Esophagus squamous epithelium (tissue), 4 donors: ENCODE measurements around the gene GPC4.

Experiments used
- POLR2A ChIP-seq, 4 donors: fragments of 450-650 bp; IDR thresholded peaks; one replicate each; pipeline ENCODE4 v1.6.1; 2017; ENCODE audit warnings: antibody characterized with exemption in 4 of 4, mild to moderate bottlenecking in 4 of 4, moderate library complexity in 3 of 4
- TF ChIP-seq, protein P1 (sequence below), 6 experiments: fragments of 450-650 bp in 4 of 6; fragments of 200-600 bp in 2 of 6; sonication (generic) in 2 of 6; IDR thresholded peaks; one replicate each; pipeline ENCODE4 v1.5.1; 2016 to 2019; ENCODE audit warnings: antibody characterized with exemption in 6 of 6, mild to moderate bottlenecking in 4 of 6, moderate library complexity in 4 of 6

DNA sequence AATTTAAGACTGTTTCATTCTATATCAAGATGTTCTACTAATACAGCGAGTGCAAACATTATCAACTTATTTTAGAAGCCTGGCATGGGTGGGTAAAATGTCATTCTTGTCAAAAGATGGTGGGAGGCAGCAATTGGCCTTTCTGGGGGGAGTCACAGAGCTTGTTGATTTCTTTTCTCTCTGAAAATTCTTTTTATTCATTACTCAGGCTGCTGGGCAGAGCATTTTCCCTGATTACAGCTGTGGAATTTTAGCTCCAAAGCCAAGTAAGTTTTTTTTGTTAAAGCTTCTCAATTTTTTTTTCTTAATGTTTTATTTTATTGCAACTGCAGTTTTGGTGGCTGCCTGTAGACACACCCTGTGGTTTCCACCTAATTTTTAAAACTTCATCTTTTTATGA, 50.4 kb downstream of the GPC4 start:
- TF ChIP-seq POLR2A (IDR thresholded peaks at IDR 0.05): no peak
- TF ChIP-seq, protein P1, sequence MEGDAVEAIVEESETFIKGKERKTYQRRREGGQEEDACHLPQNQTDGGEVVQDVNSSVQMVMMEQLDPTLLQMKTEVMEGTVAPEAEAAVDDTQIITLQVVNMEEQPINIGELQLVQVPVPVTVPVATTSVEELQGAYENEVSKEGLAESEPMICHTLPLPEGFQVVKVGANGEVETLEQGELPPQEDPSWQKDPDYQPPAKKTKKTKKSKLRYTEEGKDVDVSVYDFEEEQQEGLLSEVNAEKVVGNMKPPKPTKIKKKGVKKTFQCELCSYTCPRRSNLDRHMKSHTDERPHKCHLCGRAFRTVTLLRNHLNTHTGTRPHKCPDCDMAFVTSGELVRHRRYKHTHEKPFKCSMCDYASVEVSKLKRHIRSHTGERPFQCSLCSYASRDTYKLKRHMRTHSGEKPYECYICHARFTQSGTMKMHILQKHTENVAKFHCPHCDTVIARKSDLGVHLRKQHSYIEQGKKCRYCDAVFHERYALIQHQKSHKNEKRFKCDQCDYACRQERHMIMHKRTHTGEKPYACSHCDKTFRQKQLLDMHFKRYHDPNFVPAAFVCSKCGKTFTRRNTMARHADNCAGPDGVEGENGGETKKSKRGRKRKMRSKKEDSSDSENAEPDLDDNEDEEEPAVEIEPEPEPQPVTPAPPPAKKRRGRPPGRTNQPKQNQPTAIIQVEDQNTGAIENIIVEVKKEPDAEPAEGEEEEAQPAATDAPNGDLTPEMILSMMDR (IDR thresholded peaks at IDR 0.05): no peak
